Umbilical cord (tissue), 2 donors: Measurements from ENCODE around the gene CFAP61. TPM values are rescaled to one million over a fixed set of nuclear protein-coding genes. Genes with fewer than 3 reads are reported as not detected.

Experiments
- DNase-seq: peaks from one replicate; pipeline ENCODE4 v3.0.0-alpha.2; 2015; ENCODE audit warnings: low spot score
- total RNA-seq: library from RNA; depleted of rRNA; stranded (reverse); fragments of >200 nt; gene quantifications from one replicate; pipeline ENCODE4 v1.2.3, GENCODE V29; 2014; ENCODE audit warnings: low replicate concordance; ENCODE audit not compliant: insufficient read depth

Gene CFAP61
- total RNA-seq, 1 donor from 2014 or later = 2.4 TPM

GRCh38 chr20:20167698-20168097, 115.4 kb downstream of the CFAP61 start:
- DNase-seq = no peak

DNA sequence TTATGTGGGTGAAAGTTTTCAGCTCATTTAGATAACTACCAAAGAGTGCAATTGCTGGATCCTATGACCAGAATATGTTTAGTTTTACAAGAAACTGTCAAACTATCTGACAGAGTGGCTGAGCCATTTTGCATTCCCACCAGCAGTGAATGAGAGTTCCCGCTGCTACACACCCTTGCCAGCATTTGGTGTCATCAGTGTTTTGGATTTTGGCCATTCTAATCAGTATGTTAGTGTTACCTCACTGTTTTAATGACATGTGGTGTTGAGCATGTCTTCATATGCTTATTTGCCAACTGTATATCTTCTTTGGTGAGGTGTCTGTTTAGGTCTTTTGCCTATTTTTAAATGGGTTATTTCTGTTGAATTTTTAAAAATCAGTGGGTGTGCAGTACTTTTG, 120.9 kb downstream of the CFAP61 start:
- DNase-seq = no peak

DNA sequence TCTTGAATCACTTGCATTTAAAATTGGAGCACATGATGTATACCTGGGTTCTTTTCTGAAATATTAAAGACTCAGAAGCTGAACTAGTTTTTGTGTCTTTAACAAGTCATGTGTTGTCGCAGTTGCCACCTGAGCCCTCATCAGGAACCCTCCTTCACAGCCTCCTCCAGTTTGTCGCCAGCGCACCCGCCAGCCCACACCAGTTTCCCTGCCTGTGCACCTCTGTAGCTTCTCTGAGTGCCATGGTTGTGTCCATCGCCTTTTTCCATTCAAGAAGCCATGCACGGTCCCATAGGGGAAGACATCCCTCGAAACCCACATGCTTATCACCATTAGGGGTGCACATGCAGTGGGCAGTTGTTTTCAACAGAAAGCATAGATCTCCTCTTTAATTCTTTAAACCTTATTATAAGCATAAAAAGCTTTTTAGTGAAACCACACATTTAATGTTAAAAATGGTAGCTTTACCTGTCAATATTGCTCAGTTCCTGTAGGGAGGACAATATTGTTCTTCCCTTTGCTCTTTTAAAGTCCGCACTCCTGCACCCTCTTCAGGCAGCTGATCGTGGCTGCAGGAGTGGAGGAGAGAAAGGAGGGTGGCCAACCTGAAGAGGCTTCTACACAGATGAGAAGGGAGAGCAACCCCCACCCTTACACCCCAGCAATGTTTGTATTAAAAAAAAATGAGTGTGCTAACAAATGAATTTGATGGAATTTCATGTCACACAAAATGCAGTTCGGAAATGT, 121.9 kb downstream of the CFAP61 start:
- no peak for DNase-seq

GRCh38 chr20:20181322-20181721, 129.0 kb downstream of the CFAP61 start:
- DNase-seq = no peak

- DNase-seq = no peak
Observed at GRCh38 chr20:20184149-20184548, 131.8 kb downstream of the CFAP61 start.

DNA sequence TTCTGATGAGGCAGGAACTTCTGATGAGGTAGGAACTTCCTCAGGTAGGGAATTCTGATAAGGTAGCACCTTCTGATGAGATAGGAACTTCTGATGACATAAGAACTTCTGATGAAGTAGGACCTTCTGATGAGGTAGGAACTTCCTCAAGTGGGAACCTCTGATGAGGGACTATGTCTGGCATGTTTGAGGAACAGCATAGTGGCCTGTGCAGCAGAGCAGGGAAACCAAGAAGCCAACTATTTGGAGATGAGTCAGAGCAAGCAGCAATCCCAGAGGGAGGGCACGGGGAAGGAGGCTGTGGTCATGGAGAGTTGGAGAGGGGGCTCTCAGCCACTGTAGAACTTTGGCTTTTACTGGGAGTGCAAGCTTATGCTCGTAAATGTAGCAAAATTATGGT, 132.4 kb downstream of the CFAP61 start:
- DNase-seq = no peak

DNA sequence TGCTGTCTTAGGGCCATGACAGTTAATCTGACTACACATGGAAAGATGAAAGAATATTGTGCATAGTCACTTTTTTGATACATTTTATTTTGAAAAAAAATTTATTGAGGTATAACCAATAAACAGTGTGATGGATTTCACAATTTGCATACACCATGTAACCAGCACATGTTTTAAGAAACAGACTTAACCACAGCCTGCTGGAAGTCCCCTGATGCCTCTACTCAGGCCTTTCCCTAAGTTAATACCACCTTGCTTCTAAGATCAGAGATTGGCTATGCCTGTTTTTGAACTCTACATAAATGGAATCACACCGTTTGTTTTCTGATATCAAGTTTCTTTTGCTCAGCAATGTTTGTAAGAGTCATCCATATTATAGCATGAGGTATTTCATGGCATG, 136.3 kb downstream of the CFAP61 start:
- no peak for DNase-seq

- no peak for DNase-seq
Observed at GRCh38 chr20:20192366-20192765, 140.0 kb downstream of the CFAP61 start.

GRCh38 chr20:20195021-20195705, 142.8 kb downstream of the CFAP61 start:
- no peak for DNase-seq

GRCh38 chr20:20196610-20197009, 144.3 kb downstream of the CFAP61 start:
- DNase-seq = no peak

DNA sequence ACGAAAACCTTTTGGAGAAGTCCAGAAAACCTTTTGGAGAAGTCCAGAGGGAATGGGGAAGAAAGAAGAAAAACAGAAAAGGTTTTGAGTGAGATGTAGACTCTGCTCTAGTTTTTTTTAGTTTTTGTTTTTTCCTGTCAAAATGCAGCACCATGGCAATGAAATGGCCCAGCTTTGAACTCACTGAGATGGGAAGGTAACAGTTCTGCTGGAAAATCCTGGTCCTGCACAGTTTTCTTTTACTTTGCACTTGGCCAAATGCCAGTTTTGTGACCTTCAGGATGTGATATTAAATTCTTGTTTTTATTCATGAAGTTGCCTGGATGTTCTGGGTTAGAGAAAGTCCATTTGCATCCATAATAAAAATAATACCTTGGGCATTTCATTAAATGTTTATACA, 145.7 kb downstream of the CFAP61 start:
- DNase-seq = no peak

DNA sequence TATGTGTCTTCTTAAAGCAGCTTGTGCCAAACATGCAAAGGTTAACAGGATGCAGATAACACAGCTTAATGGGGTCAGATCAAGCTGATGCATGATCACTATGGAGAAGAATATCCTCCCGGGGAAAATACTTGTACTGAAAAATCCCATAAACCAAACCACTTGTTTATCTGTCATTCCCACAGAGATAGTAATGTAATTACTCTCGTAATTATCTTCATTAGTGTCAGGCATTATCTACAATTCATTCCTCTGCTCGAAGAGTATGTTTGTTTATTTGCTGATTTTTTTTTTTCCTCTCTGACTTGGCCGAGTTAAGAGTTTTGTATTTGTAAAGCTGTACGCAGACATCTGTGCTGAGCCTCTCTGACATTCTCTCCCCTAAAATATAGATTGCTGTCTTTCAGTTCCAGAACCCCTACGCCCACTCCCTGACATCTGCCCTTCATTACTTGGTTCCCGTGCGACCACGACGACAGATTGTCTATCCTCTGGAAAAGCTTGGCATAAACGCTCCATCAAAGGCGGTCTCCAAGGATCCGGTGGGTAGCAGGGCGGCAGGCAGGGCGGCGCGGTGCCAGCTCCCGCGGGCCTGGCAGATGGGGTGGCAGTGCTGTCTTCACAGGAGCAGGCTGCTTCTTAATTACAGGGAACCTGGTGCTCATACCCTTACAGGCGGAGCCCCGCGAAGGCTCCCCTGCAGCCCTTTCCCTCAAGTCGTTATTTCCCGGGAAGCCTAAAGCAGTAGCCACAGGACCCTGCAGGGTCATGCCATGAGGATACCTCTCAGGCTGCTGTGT, 147.2 kb downstream of the CFAP61 start:
- no peak for DNase-seq

DNA sequence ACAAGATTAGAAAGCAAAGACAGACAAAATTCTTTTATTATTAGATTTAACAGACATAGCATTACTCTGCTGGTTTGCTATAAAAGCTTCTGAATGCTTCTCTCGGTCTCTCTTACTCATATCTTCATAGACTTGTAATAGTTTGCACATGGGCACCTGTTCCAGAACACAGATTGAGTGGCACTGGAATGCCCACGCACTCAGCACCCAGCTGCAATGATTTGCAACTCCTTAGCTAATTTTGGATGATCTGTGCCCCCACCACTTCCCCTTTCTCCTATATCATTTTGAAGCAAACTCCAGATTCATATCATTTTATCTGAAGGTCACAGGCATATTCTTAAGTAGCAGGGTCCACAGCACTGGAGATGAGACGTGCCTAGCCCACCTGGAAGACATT, 148.8 kb downstream of the CFAP61 start:
- no peak for DNase-seq

GRCh38 chr20:20201639-20202038, 149.3 kb downstream of the CFAP61 start:
- DNase-seq = no peak

- DNase-seq = no peak
Observed at GRCh38 chr20:20202768-20203167, 150.4 kb downstream of the CFAP61 start.

- DNase-seq = no peak
Observed at GRCh38 chr20:20203784-20204183, 151.5 kb downstream of the CFAP61 start.

DNA sequence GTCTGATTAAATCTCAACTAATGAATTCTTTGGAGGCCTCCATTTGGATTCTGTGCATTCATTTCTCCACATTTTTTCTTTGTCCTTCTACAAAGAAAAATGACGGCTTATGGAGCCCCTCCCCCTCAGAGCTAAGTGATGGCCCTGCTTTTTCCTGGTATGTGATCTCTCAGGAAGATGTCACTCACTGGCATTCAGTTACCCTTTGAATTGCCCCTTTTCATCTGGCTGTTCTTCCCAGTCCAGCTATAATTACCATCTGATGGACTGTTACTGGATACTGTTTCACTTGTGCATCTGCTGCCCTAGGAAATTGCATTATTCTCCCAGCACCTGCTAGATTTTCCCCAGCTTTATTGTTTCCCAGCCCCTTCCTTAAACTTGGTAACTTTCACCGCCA, 151.9 kb downstream of the CFAP61 start:
- DNase-seq = no peak

DNA sequence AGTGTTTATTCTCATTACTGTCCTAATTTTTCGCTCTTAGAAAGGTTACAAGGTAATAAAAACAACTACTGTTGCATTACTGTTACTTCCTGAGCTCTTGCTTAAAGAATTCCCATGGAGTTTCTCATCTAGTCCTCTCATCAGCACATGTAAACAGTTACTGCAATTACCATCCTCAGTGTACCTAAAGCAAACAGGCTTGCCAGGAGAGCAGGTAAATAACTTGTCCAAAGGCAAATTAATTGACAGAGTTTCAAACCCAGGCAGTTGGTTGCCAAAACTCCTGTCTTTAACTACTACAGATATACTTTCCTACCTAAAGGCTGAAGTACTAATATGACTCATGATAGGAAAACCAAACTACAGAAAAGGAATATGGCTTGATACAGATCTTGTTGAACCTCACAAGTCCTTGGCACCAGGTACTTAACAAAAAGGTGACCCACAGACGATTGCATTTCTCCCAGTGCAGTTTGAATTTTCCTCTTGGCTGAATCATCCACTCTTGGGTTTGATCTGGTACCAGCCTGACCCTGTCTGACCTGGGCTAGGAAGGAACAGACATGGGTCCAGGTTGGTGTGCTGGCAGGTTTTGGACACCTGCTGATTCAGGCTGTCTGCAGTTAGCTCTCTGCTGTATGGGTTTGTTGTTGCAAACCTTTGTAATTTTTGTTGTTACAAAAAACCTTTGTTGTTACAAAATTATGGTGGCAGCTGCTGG, 153.0 kb downstream of the CFAP61 start:
- no peak for DNase-seq

DNA sequence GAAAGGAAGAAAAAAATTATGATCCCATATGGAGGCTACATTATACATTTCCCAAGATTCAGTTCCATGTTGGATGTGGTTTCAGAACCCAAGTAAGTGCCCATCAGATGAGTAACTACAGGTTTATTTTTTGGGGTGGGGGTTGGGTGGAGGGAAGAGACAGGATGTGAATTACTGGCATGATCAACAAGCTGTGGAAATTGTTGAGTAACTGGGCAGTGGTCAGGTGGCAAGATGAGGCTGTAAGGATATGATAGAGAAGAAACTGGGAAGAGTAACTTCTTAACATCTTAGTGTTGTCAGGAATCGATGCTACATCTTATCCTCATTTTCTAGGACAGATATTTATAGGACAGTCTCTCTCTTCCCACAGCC, 153.5 kb downstream of the CFAP61 start:
- no peak for DNase-seq

- DNase-seq = no peak
Observed at GRCh38 chr20:20206788-20207187, 154.5 kb downstream of the CFAP61 start.

DNA sequence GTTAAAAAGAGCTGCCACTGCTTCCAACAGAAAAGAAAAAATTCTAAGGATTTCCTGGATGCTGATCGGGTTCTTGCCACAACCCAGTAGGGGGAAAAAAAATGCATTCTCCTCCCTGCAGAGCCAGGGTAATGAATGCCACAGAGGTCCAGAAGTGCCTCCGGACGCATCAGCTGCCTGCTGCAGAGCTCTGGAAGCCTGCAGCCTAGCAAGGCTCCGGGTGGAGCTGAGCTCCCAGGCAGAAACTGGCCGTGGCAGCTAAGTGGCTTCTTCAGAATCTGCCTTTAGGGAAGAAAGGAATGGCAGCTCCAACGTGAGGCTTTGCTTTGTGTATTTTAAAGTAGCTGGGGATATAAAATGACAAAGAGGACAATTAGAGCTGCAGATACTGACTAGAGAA, 155.0 kb downstream of the CFAP61 start:
- peak; percentile 5 for DNase-seq

DNA sequence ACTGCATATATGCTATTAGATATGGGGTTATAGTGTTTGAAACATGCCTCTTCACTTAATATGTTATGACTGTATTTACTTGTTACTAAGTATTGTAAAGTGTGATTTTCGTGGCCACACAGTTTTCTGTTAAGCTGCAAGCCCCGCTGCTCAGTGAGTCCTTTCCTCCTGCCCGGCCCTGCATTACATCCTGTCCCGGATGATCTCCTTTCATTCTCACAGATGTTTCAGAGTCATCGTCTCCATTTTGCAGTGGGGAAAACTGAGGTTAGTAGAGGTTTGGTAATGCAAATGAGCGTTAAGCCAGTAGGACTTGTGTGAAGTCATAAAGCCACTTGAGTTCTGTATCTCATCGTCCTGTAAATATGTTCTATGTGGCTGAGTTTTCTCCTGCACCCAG, 155.5 kb downstream of the CFAP61 start:
- DNase-seq = no peak
